ENCODE measurements around the gene PLEKHA8.

- TF ChIP-seq CTCF (IDR thresholded peaks at IDR 0.05) (no peak), EP300 (IDR thresholded peaks at IDR 0.05) (no peak)
Observed at GRCh38 chr7:30083334-30083733, 55.1 kb downstream of the PLEKHA8 start.

Measured in tibial nerve (tissue), 4 donors.